A549 (cell line): ENCODE measurements around the gene TIMP3. TPM values are rescaled to one million over a fixed set of nuclear protein-coding genes. Genes with fewer than 3 reads are reported as not detected.

Source experiments
- ATAC-seq, 2 experiments: fragments of 200-7000 bp in 1 of 2; fragments of >200 bp in 1 of 2; cut with Nextera tagmentation in 1 of 2; cut with Tn5 transposase in 1 of 2; 3 replicates each; pipeline versions ENCODE4 v1.8.0 to v1.9.1; 2018 to 2020; ENCODE audit warnings: mild to moderate bottlenecking in 1 of 2, moderate library complexity in 1 of 2
- CTCF ChIA-PET: fragments of 300-600 bp; sonication (Branson Sonifier 250); formaldehyde crosslinking; extraction: SDS; loops from one replicate; lab custom pipeline; 2021; ENCODE audit warnings: antibody characterized with exemption, inconsistent platforms; lab: Yijun Ruan, JAX
- POLR2A ChIA-PET: fragments of 350-600 bp; formaldehyde crosslinking; extraction: SDS; loops from one replicate; lab custom pipeline; 2021; ENCODE audit warnings: antibody characterized with exemption, inconsistent platforms; lab: Yijun Ruan, JAX
- DNase-seq, 2 experiments: peaks; one replicate each; pipeline versions ENCODE4 v3.0.0 to v3.0.0-alpha.2; 2011 to 2016; ENCODE audit warnings: low read depth in 1 of 2, low spot score in 1 of 2
- FAIRE-seq: peaks from 2 replicates; lab custom pipeline; 2011; peaks lifted over from hg19 to GRCh38; lab: Jason Lieb, UNC
- H3K27ac ChIP-seq, 2 experiments: fragments of >200 bp; sonication (Bioruptor Twin); formaldehyde crosslinking; 3 replicates each; pipeline ENCODE4 v1.5.1; 2016 to 2017
- H3K4me1 ChIP-seq: fragments of >200 bp; sonication (Bioruptor Twin); formaldehyde crosslinking; 3 replicates; pipeline ENCODE4 v1.6.1; 2016
- H3K4me2 ChIP-seq: fragments of >200 bp; sonication (Bioruptor Twin); formaldehyde crosslinking; 3 replicates; pipeline ENCODE4 v1.6.1; 2016
- H3K4me3 ChIP-seq: fragments of >200 bp; sonication (Bioruptor Twin); formaldehyde crosslinking; 3 replicates; pipeline ENCODE4 v1.5.1; 2016
- H3K9me3 ChIP-seq: fragments of >200 bp; sonication (Bioruptor Twin); formaldehyde crosslinking; 3 replicates; pipeline ENCODE4 v1.6.1; 2016
- CEBPB ChIP-seq, 2 experiments: fragments of >200 bp in 1 of 2; sonication (Bioruptor Twin) in 1 of 2; formaldehyde crosslinking in 1 of 2; IDR thresholded peaks; 2 replicates each; pipeline ENCODE4 v1.6.1; 2012 to 2016
- CHD2 ChIP-seq: fragments of 150-350 bp; IDR thresholded peaks from 2 replicates; pipeline ENCODE4 v1.6.1; 2014; ENCODE audit warnings: low read length; ENCODE audit not compliant: partially characterized antibody
- CHD4 ChIP-seq: fragments of 200-600 bp; sonication (generic); IDR thresholded peaks from 2 replicates; pipeline ENCODE4 v1.6.1; 2016; ENCODE audit warnings: antibody characterized with exemption, mild to moderate bottlenecking, borderline replicate concordance
- EHF ChIP-seq: fragments of 250-450 bp; sonication (Bioruptor Pico); IDR thresholded peaks from 2 replicates; pipeline ENCODE4 v1.5.0; 2020; ENCODE audit warnings: mild to moderate bottlenecking
- EP300 ChIP-seq, 2 experiments: fragments of >200 bp; sonication (Bioruptor Twin); formaldehyde crosslinking; IDR thresholded peaks; 2 replicates in 1 of 2; 3 replicates in 1 of 2; pipeline ENCODE4 v1.6.1; 2016 to 2017
- ESRRA ChIP-seq: fragments of 150-350 bp; IDR thresholded peaks from 2 replicates; pipeline ENCODE4 v1.6.1; 2014; ENCODE audit warnings: mild to moderate bottlenecking, low read length, borderline replicate concordance
- FOXS1 ChIP-seq: fragments of 250-450 bp; sonication (Bioruptor Pico); IDR thresholded peaks from 2 replicates; pipeline ENCODE4 v1.5.0; 2020; ENCODE audit warnings: mild to moderate bottlenecking, moderate library complexity
- GATA3 ChIP-seq: IDR thresholded peaks from 2 replicates; pipeline ENCODE4 v1.6.1; 2012; ENCODE audit warnings: borderline replicate concordance
- HEYL ChIP-seq: fragments of 250-450 bp; sonication (Bioruptor Pico); IDR thresholded peaks from 2 replicates; pipeline ENCODE4 v1.8.0; 2021; ENCODE audit warnings: mild to moderate bottlenecking, moderate library complexity
- HOXA7 ChIP-seq: fragments of 250-450 bp; sonication (Bioruptor Pico); IDR thresholded peaks from 2 replicates; pipeline ENCODE4 v1.5.0; 2020; ENCODE audit warnings: mild to moderate bottlenecking, moderate library complexity
- HOXB5 ChIP-seq: fragments of 250-450 bp; sonication (Bioruptor Pico); IDR thresholded peaks from 2 replicates; pipeline ENCODE4 v1.5.0; 2020; ENCODE audit warnings: mild to moderate bottlenecking, moderate library complexity
- JUN ChIP-seq, 2 experiments: fragments of >200 bp; sonication (Bioruptor Twin); formaldehyde crosslinking; IDR thresholded peaks; 2 replicates in 1 of 2; 3 replicates in 1 of 2; pipeline ENCODE4 v1.6.1; 2016 to 2017
- MAFK ChIP-seq: fragments of 450-650 bp; IDR thresholded peaks from 2 replicates; pipeline ENCODE4 v1.6.1; 2014; ENCODE audit not compliant: partially characterized antibody
- POLR2A ChIP-seq: IDR thresholded peaks from 2 replicates; pipeline ENCODE4 v1.6.1; 2012; ENCODE audit warnings: mild to moderate bottlenecking, low read length
- POLR2AphosphoS2 ChIP-seq: conservative IDR thresholded peaks from 2 replicates; pipeline ENCODE4 v1.6.1; 2012; ENCODE audit warnings: low read length, improper control_type of control experiment, inconsistent platforms
- RAD21 ChIP-seq, 2 experiments: fragments of >200 bp in 1 of 2; sonication (Bioruptor Twin) in 1 of 2; formaldehyde crosslinking in 1 of 2; IDR thresholded peaks in 1 of 2; conservative IDR thresholded peaks in 1 of 2; 2 replicates in 1 of 2; 3 replicates in 1 of 2; pipeline ENCODE4 v1.6.1; 2012 to 2018; ENCODE audit warnings: inconsistent platforms in 1 of 2
- RARB ChIP-seq: fragments of 250-450 bp; sonication (Bioruptor Pico); IDR thresholded peaks from 2 replicates; pipeline ENCODE4 v1.8.0; 2021; ENCODE audit warnings: mild to moderate bottlenecking, moderate library complexity
- RCOR1 ChIP-seq: fragments of 150-350 bp; IDR thresholded peaks from 2 replicates; pipeline ENCODE4 v1.6.1; 2014; ENCODE audit warnings: antibody characterized with exemption, low read length, low read depth
- REST ChIP-seq: fragments of 200-600 bp; sonication (generic); IDR thresholded peaks from 2 replicates; pipeline ENCODE4 v1.6.1; 2016; ENCODE audit warnings: antibody characterized with exemption, mild to moderate bottlenecking, moderate library complexity
- RFX5 ChIP-seq: fragments of 450-650 bp; IDR thresholded peaks from 2 replicates; pipeline ENCODE4 v1.7.1; 2014; ENCODE audit warnings: antibody characterized with exemption, mild to moderate bottlenecking, moderate library complexity
- TFCP2L1 ChIP-seq: fragments of 250-450 bp; sonication (Bioruptor Pico); IDR thresholded peaks from 2 replicates; pipeline ENCODE4 v1.5.0; 2021; ENCODE audit warnings: mild to moderate bottlenecking
- ZC3H11A ChIP-seq: fragments of 450-650 bp; IDR thresholded peaks from 2 replicates; pipeline ENCODE4 v1.6.1; 2014; ENCODE audit warnings: antibody characterized with exemption, mild to moderate bottlenecking
- ZNF302 ChIP-seq: fragments of 250-450 bp; sonication (Bioruptor Pico); IDR thresholded peaks from 2 replicates; pipeline ENCODE4 v1.9.0; 2021; ENCODE audit warnings: inconsistent platforms, mild to moderate bottlenecking, moderate library complexity
- WGBS: methylation state at CpG from one replicate; pipeline ENCODE4 v1.1.6; 2017; ENCODE audit errors: missing lambda C conversion rate; 5-methylcytosine and 5-hydroxymethylcytosine counted together
- polyA plus RNA-seq, 4 experiments: library from polyadenylated mRNA; depleted of rRNA in 3 of 4; stranded (reverse); fragments of >200 nt; fragmentation: RNase III in 1 of 4; extraction: RNeasy Plus Mini Kit Qiagen cat#74134 plus additional on column Dnase treatment in 1 of 4; gene quantifications; 2 replicates in 3 of 4; 3 replicates in 1 of 4; pipeline ENCODE4 v1.2.3, GENCODE V29; 2011 to 2017
- TF ChIP-seq, protein P1 (sequence below): fragments of >200 bp; sonication (Bioruptor Twin); formaldehyde crosslinking; IDR thresholded peaks from 2 replicates; pipeline ENCODE4 v1.6.1; 2016
- TF ChIP-seq, protein P2 (sequence below): IDR thresholded peaks from 2 replicates; pipeline ENCODE4 v1.6.1; 2012
- TF ChIP-seq, protein P3 (sequence below): fragments of >200 bp; sonication (Bioruptor Twin); formaldehyde crosslinking; IDR thresholded peaks from 3 replicates; pipeline ENCODE4 v1.5.1; 2016

Gene TIMP3
- polyA plus RNA-seq, 2 of the 4 experiments (the other 2 are of a cell fraction) = 1.4 to 1.7 TPM

GRCh38 chr22:32900886-32901635 lies 99.6 kb downstream of the TIMP3 start:
- ChIA-PET CTCF (interaction anchor here (0.8 to 2.6 kb wide), 2 partner anchors 22 to 104 kb away, joined by 3 to 6 read pairs; no protein-coding TSS in a partner anchor), POLR2A (no interaction called here)
- H3K27ac ChIP-seq = no peak overlapping the region
- H3K9me3 ChIP-seq = no peaks in the 10 kb centered on the region
- ATAC-seq (no peak), DNase-seq (no peak), FAIRE-seq (no peak)
- H3K4me3 ChIP-seq = no peak overlapping the region
- H3K4me1 ChIP-seq = no peaks in the 10 kb centered on the region
- no peak overlapping the region for H3K4me2 ChIP-seq
- TF ChIP-seq POLR2A = no peak
- TF ChIP-seq ZC3H11A = no peak
- TF ChIP-seq GATA3 = no peak
- TF ChIP-seq HOXB5 (CRISPR knock-in tag) = no peak
- TF ChIP-seq, protein P1, sequence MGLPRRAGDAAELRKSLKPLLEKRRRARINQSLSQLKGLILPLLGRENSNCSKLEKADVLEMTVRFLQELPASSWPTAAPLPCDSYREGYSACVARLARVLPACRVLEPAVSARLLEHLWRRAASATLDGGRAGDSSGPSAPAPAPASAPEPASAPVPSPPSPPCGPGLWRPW = no peak
- no peak for TF ChIP-seq CHD4
- no peak for TF ChIP-seq EP300 (IDR thresholded peaks at IDR 0.05)
- no peak for TF ChIP-seq TFCP2L1 (CRISPR knock-in tag)
- no peak for TF ChIP-seq RAD21 (conservative IDR thresholded peaks at IDR 0.05 in 1 of 2, IDR thresholded peaks at IDR 0.05 in 1 of 2)
- no peak for TF ChIP-seq HOXA7
- no peak for TF ChIP-seq HEYL
- no peak for TF ChIP-seq ESRRA
- TF ChIP-seq FOXS1 (CRISPR knock-in tag) = no peak
- no peak for TF ChIP-seq ZNF302
- TF ChIP-seq CHD2 = no peak
- no peak for TF ChIP-seq POLR2AphosphoS2
- no peak for TF ChIP-seq JUN (IDR thresholded peaks at IDR 0.05)
- TF ChIP-seq REST = no peak
- TF ChIP-seq, all 56 proteins: peak for 0
- 45% methylated on average over 4 of the region's 4 CpGs for WGBS

DNA sequence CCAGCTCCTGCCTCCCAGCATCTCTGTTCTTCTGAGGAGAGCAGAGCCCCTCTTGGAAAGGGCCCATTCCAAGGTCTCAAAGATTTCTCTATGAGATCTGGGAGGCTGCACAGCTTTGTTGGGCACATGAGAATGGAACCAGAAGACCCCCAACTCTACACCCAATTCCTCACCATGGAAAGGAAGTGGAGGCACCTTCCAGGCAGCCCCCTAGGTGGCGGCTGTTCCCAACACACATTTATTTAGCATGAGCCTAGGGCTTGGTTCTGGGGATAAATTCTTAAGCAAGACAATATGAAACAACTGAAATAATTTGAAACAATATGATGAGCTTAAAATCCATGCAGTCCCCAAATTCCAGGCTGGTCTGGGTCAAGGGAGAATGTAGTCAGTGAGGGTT lies 100.4 kb downstream of the TIMP3 start:
- ATAC-seq (no peak), DNase-seq (no peak), FAIRE-seq (no peak)
- Histone ChIP-seq H3K9me3 (no peaks in the 10 kb centered on the region), H3K4me2 (no peak overlapping the region), H3K27ac (no peak overlapping the region), H3K4me3 (no peak overlapping the region), H3K4me1 (no peaks in the 10 kb centered on the region)
- POLR2A ChIA-PET = no interaction called here
- 0% methylated on average over 1 of the region's 1 CpG for WGBS
- CTCF ChIA-PET = interaction anchor here (0.7 to 2.6 kb wide), 3 partner anchors 21 to 210 kb away, joined by 3 to 6 read pairs (median 4); no protein-coding TSS in a partner anchor
- TF ChIP-seq, protein P2, sequence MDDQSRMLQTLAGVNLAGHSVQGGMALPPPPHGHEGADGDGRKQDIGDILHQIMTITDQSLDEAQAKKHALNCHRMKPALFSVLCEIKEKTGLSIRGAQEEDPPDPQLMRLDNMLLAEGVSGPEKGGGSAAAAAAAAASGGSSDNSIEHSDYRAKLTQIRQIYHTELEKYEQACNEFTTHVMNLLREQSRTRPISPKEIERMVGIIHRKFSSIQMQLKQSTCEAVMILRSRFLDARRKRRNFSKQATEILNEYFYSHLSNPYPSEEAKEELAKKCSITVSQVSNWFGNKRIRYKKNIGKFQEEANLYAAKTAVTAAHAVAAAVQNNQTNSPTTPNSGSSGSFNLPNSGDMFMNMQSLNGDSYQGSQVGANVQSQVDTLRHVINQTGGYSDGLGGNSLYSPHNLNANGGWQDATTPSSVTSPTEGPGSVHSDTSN = no peak
- TF ChIP-seq EHF = no peak
- no peak for TF ChIP-seq MAFK
- TF ChIP-seq, protein P1 = no peak
- TF ChIP-seq RCOR1 = no peak
- TF ChIP-seq, protein P3, sequence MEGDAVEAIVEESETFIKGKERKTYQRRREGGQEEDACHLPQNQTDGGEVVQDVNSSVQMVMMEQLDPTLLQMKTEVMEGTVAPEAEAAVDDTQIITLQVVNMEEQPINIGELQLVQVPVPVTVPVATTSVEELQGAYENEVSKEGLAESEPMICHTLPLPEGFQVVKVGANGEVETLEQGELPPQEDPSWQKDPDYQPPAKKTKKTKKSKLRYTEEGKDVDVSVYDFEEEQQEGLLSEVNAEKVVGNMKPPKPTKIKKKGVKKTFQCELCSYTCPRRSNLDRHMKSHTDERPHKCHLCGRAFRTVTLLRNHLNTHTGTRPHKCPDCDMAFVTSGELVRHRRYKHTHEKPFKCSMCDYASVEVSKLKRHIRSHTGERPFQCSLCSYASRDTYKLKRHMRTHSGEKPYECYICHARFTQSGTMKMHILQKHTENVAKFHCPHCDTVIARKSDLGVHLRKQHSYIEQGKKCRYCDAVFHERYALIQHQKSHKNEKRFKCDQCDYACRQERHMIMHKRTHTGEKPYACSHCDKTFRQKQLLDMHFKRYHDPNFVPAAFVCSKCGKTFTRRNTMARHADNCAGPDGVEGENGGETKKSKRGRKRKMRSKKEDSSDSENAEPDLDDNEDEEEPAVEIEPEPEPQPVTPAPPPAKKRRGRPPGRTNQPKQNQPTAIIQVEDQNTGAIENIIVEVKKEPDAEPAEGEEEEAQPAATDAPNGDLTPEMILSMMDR = no peak
- TF ChIP-seq RARB (CRISPR knock-in tag) = no peak
- no peak for TF ChIP-seq CEBPB (IDR thresholded peaks at IDR 0.05)
- TF ChIP-seq HOXA7 = no peak
- no peak for TF ChIP-seq RFX5
